ENCODE results near the gene PBOV1.
A peak's percentile ranks its signal among the peaks of the same experiment; 100 is the strongest.
"Not testable (repeated sequence)": the region's sequence is repeated elsewhere in the genome, so short reads cannot be mapped to it uniquely, and the experiment has no call there.

The PBOV1 gene

GRCh38 chr6:138235693-138236092 lies 17.4 kb upstream of the PBOV1 start:
- no peak for DNase-seq

- no peak for DNase-seq
Observed at GRCh38 chr6:138235205-138235604, 16.9 kb upstream of the PBOV1 start.

- no peak for DNase-seq
Observed at GRCh38 chr6:138234363-138234762, 16.1 kb upstream of the PBOV1 start.

DNA sequence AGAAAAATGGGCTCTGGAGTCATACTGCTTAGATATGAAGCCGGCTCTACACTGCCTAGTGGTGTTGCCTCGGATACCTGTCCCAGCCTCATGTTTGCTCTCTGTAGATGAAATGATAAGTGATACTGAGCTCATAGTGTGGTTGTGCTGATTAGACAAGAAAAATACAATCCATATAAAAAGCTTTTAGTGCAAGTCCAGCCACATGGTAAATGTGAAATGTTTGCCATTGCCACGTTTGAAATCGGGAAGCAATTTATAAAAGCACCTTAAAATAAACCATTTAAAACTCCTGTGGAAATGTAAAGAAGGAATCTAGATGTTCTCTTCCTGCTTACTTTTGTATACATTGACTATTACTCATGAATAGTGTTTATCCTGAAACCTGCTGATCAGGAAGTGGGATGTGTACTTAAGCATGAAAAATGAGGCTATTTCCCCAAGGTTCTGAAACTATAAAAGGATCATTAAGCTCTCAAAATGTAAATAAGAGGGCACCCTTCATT lies 13.1 kb upstream of the PBOV1 start:
- peak; percentile 35 for DNase-seq

DNA sequence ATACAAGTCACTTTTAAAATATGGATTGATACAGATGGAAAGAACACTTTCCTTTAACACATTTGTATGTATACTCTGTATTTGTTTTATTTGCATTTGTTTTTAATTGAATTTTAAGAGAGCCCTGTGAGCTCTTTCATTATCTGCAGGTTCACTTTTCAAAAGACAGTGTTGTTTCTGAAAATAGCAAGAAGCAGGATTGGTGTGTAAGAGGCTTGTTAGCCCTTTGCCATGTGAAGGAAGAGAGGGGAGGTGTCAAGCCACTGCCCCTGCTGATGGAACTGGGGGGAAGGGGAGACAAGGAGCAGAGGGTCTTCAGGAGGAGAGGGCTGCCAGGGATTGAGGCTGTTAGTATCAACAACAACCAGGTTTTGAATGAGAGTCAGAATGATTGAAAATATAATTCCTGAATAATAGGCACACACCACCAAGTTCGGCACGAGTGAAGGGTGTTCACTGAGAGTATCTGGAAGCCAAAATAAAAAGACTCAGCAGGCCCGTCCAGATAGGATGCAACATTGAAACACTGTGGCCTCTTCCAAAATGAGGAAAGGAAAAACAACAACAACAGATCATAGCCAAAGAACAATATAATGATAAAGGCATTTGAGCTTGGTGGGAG lies 12.6 kb upstream of the PBOV1 start:
- no peak for DNase-seq

GRCh38 chr6:138230221-138230620 lies 11.9 kb upstream of the PBOV1 start:
- no peak for DNase-seq

- no peak for DNase-seq
Observed at GRCh38 chr6:138229663-138230179, 11.4 kb upstream of the PBOV1 start.

DNA sequence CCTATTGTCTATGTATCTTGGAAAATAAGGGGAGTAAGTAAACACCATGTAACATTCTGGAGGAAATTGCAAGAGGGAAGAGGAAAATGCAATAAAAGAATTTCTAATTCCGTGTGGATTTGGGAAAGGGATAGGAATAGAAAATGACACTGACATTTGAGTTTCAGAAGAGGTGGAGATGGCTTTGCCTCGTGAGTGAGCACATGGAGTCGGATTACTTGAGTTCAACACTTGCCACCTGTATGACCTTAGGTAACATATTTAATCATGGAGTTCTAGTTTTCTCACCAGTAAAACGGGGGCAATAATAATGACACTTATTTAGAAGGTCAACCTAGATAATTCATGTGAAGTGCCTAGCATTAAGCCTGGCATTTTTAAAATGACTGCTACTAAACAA lies 10.8 kb upstream of the PBOV1 start:
- DNase-seq = no peak

- no peak for DNase-seq
Observed at GRCh38 chr6:138227316-138227781, 9.1 kb upstream of the PBOV1 start.

- DNase-seq = no peak
Observed at GRCh38 chr6:138226700-138227315, 8.5 kb upstream of the PBOV1 start.

GRCh38 chr6:138225953-138226352 lies 7.7 kb upstream of the PBOV1 start:
- DNase-seq = no peak

DNA sequence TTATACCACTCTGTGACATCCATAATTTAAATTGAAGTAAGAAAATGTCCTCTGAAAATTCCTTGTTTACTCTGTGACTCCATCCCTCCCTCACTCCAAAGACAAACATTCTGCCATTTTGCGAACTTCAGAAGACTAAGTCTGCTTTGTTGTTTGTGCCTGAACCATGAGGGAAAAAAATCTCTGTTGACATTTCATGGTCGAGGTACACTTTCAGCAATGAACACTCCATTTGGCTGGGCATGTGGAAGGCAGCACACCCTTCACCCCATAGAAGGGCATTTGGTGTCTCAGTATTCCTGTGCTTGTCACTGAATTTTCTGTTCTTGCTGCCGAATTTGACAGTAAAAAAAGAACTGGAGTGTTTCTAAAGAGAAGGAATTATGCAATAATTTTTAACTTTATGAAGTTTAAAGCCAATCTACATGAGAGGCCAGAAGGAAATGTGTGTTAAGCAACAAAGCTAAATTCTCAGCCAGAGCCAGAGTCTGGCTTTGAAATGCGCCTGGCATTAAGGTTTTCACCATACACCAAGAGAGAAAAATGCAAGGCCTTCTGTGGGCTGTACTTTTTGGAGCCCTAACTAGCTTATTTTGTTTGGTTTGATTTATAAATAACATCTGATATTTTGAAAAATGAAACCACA lies 4.7 kb upstream of the PBOV1 start:
- DNase-seq = no peak

- DNase-seq = no peak
Observed at GRCh38 chr6:138219901-138220300, 1.6 kb upstream of the PBOV1 start.

GRCh38 chr6:138219398-138219797 lies 1.1 kb upstream of the PBOV1 start:
- DNase-seq = no peak

DNA sequence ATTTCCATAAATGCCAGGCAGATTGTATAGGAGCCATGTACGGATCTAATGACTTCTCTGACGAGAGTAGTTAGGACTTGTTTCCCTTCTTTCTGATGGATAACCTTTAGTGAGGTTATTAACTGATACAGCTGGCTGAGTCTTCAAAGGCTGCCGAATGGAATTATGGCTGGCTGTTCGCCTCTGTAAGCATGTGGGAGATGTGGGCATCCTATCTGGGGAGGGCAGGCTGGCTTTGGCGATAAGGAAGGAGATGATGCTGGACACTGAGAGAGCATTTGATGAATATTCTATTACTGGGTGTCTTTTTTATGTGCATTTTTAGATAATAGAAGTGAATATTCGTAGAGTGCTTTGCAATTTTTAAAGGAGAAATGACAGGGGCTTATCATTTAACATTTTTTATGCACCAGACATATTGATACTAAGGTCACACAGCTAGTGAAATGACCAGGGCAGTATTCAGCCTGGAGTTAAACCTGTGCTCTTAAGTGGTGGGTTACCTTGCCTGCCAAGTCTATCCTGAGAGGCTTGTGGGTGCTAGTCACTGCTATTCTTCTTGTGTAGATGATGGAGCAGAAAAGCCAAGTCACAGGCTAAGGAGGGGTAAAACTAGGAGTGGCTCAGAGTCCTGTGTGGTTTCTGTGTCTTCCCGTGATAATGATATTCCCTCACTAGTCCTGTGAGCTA lies 3.1 kb downstream of the PBOV1 start:
- DNase-seq = no peak

DNA sequence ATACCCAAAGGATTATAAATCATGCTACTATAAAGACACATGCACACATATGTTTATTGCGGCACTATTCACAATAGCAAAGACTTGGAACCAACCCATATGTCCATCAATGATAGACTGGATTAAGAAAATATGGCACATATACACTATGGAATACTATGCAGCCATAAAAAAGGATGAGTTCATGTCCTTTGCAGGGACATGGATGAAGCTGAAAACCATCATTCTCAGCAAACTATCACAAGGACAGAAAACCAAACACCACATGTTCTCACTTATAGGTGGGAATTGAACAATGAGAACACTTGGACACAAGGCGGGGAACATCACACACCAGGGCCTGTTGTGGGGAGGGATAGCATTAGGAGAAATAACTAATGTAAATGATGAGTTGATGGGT lies 5.8 kb downstream of the PBOV1 start:
- not testable (repeated sequence) for DNase-seq

DNA sequence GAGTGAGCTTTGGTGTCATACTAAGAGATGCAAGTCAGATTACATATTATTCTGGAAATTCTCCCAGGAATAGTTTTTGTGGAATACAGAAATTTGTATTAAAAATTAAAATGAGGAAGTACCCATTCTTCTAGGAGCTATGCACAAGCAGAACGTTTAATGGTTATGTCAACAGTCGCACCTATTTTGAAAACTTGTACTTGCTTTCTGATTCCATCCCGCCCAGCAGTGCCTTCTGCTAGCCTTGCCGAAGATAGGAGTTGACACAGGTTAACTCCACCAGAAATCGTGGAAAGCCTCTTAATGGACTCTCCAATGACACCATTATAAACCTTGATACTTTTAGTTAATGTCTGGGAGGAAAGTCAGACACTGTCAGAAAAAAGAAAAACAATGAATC lies 6.7 kb downstream of the PBOV1 start:
- no peak for DNase-seq

GRCh38 chr6:138211048-138211581 lies 7.2 kb downstream of the PBOV1 start:
- DNase-seq = no peak

DNA sequence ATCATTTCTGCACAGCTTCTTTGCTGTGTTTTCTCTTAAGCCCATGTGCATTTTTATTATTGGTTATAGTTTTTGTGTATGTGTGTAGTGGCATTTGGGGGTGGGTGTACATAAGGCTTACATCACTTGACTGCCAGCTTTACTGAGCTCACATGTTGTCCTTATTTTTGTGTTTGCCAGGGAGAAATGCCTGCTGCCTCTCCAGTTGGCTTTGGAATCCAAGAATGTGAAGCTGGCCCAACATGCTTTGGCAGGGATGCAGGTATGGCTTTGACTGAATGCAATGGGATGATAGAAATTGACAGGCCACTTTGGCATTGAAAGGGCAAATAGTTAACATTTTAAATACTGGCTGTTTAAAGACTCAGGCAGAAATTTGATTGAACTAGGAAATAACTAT lies 11.4 kb downstream of the PBOV1 start:
- no peak for DNase-seq

DNA sequence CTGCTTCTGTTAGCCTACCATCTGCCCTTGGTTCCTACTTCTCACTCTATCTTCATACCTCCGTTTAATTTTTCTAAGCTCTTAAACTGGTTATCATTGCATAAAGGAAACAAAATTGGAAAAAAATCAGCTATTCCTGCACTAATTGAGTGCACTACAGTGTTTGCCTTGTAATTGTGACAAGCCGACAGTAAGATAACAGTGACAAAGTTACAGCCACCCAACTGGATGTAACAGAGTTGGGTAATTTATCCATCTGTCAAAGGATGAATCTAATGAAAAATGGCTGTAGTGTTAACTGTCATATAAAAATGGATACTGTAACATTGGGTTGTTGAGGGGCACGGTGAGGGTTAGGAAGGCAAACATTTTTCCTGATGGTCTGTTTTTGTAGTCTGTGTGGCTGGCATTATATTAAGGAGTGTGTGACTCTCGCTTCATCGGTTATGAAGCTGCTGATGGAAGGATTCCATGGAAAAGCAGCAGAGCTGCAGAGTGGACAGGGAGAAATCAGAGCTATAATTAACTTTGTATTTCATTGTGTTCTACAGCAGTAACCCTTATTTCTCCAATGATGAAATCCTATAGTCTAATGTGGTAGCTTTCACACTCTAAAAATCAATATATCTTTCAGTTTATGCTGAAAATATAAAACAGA lies 12.7 kb downstream of the PBOV1 start:
- no peak for DNase-seq

- no peak for DNase-seq
Observed at GRCh38 chr6:138204792-138205384, 13.4 kb downstream of the PBOV1 start.

- DNase-seq = no peak
Observed at GRCh38 chr6:138204303-138204702, 14.0 kb downstream of the PBOV1 start.

Data from NCI-H1092 (cell line).